DND-41 (cell line): ENCODE data around the gene USP4.

ENCODE experiments used
- ATAC-seq: fragments of 200-7000 bp; cut with Tn5 transposase; 3 replicates; pipeline ENCODE4 v1.9.1; 2021; ENCODE audit warnings: low read depth; ENCODE audit not compliant: insufficient read depth
- DNase-seq: peaks from one replicate; pipeline ENCODE4 v3.0.0-alpha.2; 2020
- H2AFZ ChIP-seq: 2 replicates; pipeline ENCODE4 v1.6.0; 2012; ENCODE audit warnings: low read depth, low read length
- H3K27ac ChIP-seq: 2 replicates; pipeline ENCODE4 v1.5.1; 2012; ENCODE audit warnings: low read length, inconsistent platforms
- H3K27me3 ChIP-seq: fragments of 200-600 bp; sonication (generic); 2 replicates; pipeline ENCODE4 v1.6.0; 2012; ENCODE audit warnings: low read length, mild to moderate bottlenecking, inconsistent platforms; ENCODE audit not compliant: insufficient read depth, poor library complexity
- H3K36me3 ChIP-seq: 2 replicates; pipeline ENCODE4 v1.5.1; 2012; ENCODE audit warnings: low read length, inconsistent platforms; ENCODE audit not compliant: insufficient read depth
- H3K4me1 ChIP-seq: 2 replicates; pipeline ENCODE4 v1.5.1; 2012; ENCODE audit warnings: mild to moderate bottlenecking, low read length; ENCODE audit not compliant: insufficient read depth
- H3K4me2 ChIP-seq: 2 replicates; pipeline ENCODE4 v1.6.0; 2012; ENCODE audit warnings: mild to moderate bottlenecking, moderate library complexity, low read length, inconsistent platforms; ENCODE audit not compliant: insufficient read depth
- H3K4me3 ChIP-seq, 2 experiments: fragments of 200-600 bp in 1 of 2; shearing (Covaris generic) in 1 of 2; 2 replicates each; pipeline ENCODE4 v1.5.1; 2012 to 2016; ENCODE audit warnings: inconsistent platforms in 2 of 2, low read length in 2 of 2, mild to moderate bottlenecking in 2 of 2, low read depth in 1 of 2, moderate library complexity in 1 of 2
- H3K79me2 ChIP-seq: 2 replicates; pipeline ENCODE4 v1.6.0; 2012; ENCODE audit warnings: low read length, inconsistent platforms; ENCODE audit not compliant: insufficient read depth
- H3K9ac ChIP-seq: 2 replicates; pipeline ENCODE4 v1.6.0; 2012; ENCODE audit warnings: low read depth, mild to moderate bottlenecking, inconsistent platforms, low read length, moderate library complexity
- H3K9me3 ChIP-seq: 2 replicates; pipeline ENCODE4 v1.5.1; 2012; ENCODE audit warnings: low read length, moderate library complexity, mild to moderate bottlenecking, inconsistent platforms; ENCODE audit not compliant: insufficient read depth, severe bottlenecking
- H4K20me1 ChIP-seq: 2 replicates; pipeline ENCODE4 v1.6.0; 2012; ENCODE audit warnings: low read length; ENCODE audit not compliant: insufficient read depth
- EZH2 ChIP-seq: IDR thresholded peaks from 3 replicates; pipeline ENCODE4 v1.6.1; 2012; ENCODE audit warnings: borderline replicate concordance, low read depth, mild to moderate bottlenecking, moderate library complexity, low read length, inconsistent platforms; ENCODE audit not compliant: severe bottlenecking
- TF ChIP-seq, protein P1 (sequence below): IDR thresholded peaks from 2 replicates; pipeline ENCODE4 v1.5.1; 2012; ENCODE audit warnings: borderline replicate concordance, low read length, moderate library complexity, mild to moderate bottlenecking; ENCODE audit not compliant: poor library complexity, severe bottlenecking; ENCODE audit errors: extremely low read depth

Gene USP4

DNA sequence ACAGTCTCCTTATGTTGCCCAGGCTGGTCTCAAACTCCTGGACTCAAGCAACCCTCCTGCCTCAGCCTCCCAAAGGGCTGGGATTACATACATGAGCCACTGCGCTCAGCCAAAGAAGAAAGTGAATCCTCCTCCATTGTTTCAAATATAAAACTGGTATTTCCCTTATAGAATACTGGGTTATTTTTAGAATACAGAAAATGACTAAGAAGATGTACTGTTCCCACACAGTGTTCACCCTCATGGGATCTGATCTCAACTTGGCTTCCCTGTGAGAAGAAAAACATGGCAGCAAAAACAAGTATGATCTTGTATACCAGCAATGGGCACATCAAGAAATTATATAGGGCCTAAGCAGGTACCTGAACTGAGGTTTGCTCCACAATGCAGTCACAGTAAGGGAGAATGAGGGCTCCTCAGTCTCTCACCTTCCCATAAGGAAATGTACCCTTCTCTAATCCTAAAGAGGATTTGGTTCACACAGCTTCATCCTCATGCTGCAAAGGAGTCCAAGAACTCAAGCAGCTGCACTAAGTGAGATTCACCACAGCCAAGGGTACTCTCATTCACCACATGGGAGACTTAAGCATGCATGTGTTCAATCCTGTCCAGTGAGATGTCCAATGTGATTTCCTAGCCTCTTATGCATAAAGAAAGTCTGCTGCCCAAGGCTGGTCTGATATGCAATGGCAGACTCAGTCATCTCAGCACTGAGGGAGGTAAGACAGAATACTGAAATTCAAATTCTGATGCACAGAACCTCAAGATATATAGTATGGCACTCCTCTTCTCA lies 25.8 kb downstream of the USP4 start:
- H3K9ac ChIP-seq: no peak overlapping the region
- peaks cover 72% of the 10 kb centered on the region for H3K36me3 ChIP-seq
- no peaks in the 10 kb centered on the region for H3K4me1 ChIP-seq
- no peak overlapping the region for H3K27ac ChIP-seq
- H3K4me3 ChIP-seq: no peak overlapping the region
- no peak overlapping the region for H3K4me2 ChIP-seq
- no peak overlapping the region for H2AFZ ChIP-seq
- ATAC-seq (no peak), DNase-seq (no peak)
- no peaks in the 10 kb centered on the region for H3K27me3 ChIP-seq
- TF ChIP-seq, protein P1, sequence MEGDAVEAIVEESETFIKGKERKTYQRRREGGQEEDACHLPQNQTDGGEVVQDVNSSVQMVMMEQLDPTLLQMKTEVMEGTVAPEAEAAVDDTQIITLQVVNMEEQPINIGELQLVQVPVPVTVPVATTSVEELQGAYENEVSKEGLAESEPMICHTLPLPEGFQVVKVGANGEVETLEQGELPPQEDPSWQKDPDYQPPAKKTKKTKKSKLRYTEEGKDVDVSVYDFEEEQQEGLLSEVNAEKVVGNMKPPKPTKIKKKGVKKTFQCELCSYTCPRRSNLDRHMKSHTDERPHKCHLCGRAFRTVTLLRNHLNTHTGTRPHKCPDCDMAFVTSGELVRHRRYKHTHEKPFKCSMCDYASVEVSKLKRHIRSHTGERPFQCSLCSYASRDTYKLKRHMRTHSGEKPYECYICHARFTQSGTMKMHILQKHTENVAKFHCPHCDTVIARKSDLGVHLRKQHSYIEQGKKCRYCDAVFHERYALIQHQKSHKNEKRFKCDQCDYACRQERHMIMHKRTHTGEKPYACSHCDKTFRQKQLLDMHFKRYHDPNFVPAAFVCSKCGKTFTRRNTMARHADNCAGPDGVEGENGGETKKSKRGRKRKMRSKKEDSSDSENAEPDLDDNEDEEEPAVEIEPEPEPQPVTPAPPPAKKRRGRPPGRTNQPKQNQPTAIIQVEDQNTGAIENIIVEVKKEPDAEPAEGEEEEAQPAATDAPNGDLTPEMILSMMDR: no peak
- TF ChIP-seq EZH2: no peak
- no peaks in the 10 kb centered on the region for H3K79me2 ChIP-seq
- H4K20me1 ChIP-seq: 0 out of 2 replicates have a peak, but pooled peaks cover 4% of the 10 kb centered on the region
- H3K9me3 ChIP-seq: no peaks in the 10 kb centered on the region

DNA sequence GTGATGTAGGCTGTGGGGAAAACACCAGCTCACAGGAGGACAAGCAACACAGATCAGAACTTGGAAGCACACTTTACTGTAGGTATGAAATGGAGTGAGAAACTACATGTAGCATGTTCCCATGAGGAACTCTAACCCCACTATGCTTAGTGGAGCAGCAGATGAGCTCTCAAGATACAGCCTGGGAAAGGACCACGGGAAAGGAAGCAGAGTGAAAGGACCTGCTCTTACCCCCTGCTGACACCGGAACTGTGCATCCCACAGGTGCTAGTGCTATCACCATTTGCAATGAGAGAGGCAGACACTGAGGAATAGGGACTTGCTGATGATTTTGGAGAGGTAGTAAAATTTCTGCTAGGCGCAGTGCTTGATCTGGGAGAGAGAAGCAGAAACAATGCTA lies 28.6 kb downstream of the USP4 start:
- no peak for DNase-seq
- Histone ChIP-seq H3K27me3 (no peaks in the 10 kb centered on the region), H2AFZ (no peak overlapping the region), H3K4me1 (no peaks in the 10 kb centered on the region), H3K27ac (no peak overlapping the region), H3K36me3 (peaks cover 72% of the 10 kb centered on the region), H3K4me3 (no peak overlapping the region), H3K4me2 (no peak overlapping the region), H3K9me3 (no peaks in the 10 kb centered on the region), H3K9ac (no peak overlapping the region), H3K79me2 (no peaks in the 10 kb centered on the region), H4K20me1 (0 out of 2 replicates have a peak, but pooled peaks cover 4% of the 10 kb centered on the region)
- ATAC-seq: no peak
- TF ChIP-seq EZH2: no peak
- TF ChIP-seq, protein P1: no peak

GRCh38 chr3:49310677-49311076 lies 29.2 kb downstream of the USP4 start:
- Histone ChIP-seq H4K20me1 (0 out of 2 replicates have a peak, but pooled peaks cover 4% of the 10 kb centered on the region), H2AFZ (no peak overlapping the region), H3K9ac (no peak overlapping the region), H3K27me3 (no peaks in the 10 kb centered on the region), H3K4me3 (no peak overlapping the region), H3K9me3 (no peaks in the 10 kb centered on the region), H3K79me2 (no peaks in the 10 kb centered on the region), H3K27ac (no peak overlapping the region), H3K4me1 (no peaks in the 10 kb centered on the region), H3K36me3 (peaks cover 74% of the 10 kb centered on the region), H3K4me2 (no peak overlapping the region)
- no peak for DNase-seq
- TF ChIP-seq, protein P1: no peak
- no peak for TF ChIP-seq EZH2
- ATAC-seq: no peak
